ENCODE measurements around the gene ROGDI. TPM values are rescaled to one million over a fixed set of nuclear protein-coding genes. Genes with fewer than 3 reads are reported as not detected.

Gene ROGDI
- total RNA-seq, 1 donor from 2014 or later, result 21.1 TPM

GRCh38 chr16:4814542-4815173, 12.2 kb upstream of the ROGDI start:
- no peak for DNase-seq (ENCODE audit: low read depth)

GRCh38 chr16:4814046-4814445, 11.6 kb upstream of the ROGDI start:
- DNase-seq (ENCODE audit: low read depth), result no peak

GRCh38 chr16:4813251-4814003, 11.0 kb upstream of the ROGDI start:
- no peak for DNase-seq (ENCODE audit: low read depth)

- no peak for DNase-seq (ENCODE audit: low read depth)
These were observed 9.3 kb upstream of the ROGDI start for GRCh38 chr16:4811773-4812172.

GRCh38 chr16:4811242-4811641, 8.8 kb upstream of the ROGDI start:
- no peak for DNase-seq (ENCODE audit: low read depth)

GRCh38 chr16:4806280-4806679, 3.8 kb upstream of the ROGDI start:
- DNase-seq (ENCODE audit: low read depth), result no peak

- DNase-seq (ENCODE audit: low read depth), result no peak
These were observed 2.8 kb upstream of the ROGDI start for GRCh38 chr16:4805231-4805630.

GRCh38 chr16:4803898-4804762, 1.7 kb upstream of the ROGDI start:
- no peak for DNase-seq (ENCODE audit: low read depth)

- DNase-seq (ENCODE audit: low read depth), result no peak
These were observed 990 bp upstream of the ROGDI start for GRCh38 chr16:4803401-4803844.

GRCh38 chr16:4802659-4803287, 340 bp upstream of the ROGDI start:
- DNase-seq (ENCODE audit: low read depth), result peak; percentile 94

GRCh38 chr16:4801051-4801961, 1.1 kb downstream of the ROGDI start:
- no peak for DNase-seq (ENCODE audit: low read depth)

- DNase-seq (ENCODE audit: low read depth), result peak; percentile 66
These were observed 2.0 kb downstream of the ROGDI start for GRCh38 chr16:4800290-4801041.

- no peak for DNase-seq (ENCODE audit: low read depth)
These were observed 3.1 kb downstream of the ROGDI start for GRCh38 chr16:4799171-4799855.

GRCh38 chr16:4798456-4798855, 4.0 kb downstream of the ROGDI start:
- DNase-seq (ENCODE audit: low read depth), result no peak

GRCh38 chr16:4797805-4798252, 4.6 kb downstream of the ROGDI start:
- no peak for DNase-seq (ENCODE audit: low read depth)

GRCh38 chr16:4796982-4797804, 5.2 kb downstream of the ROGDI start:
- DNase-seq (ENCODE audit: low read depth), result no peak

- DNase-seq (ENCODE audit: low read depth), result no peak
These were observed 6.4 kb downstream of the ROGDI start for GRCh38 chr16:4795828-4796572.

Data from myocyte (in vitro differentiated cells).